Umbilical cord (tissue), 2 donors: ENCODE measurements around the gene ABLIM2. TPM values are rescaled to one million over a fixed set of nuclear protein-coding genes. Genes with fewer than 3 reads are reported as not detected.

Experiments
- DNase-seq: peaks from one replicate; pipeline ENCODE4 v3.0.0-alpha.2; 2015; ENCODE audit warnings: low spot score
- total RNA-seq: library from RNA; depleted of rRNA; stranded (reverse); fragments of >200 nt; gene quantifications from one replicate; pipeline ENCODE4 v1.2.3, GENCODE V29; 2014; ENCODE audit warnings: low replicate concordance; ENCODE audit not compliant: insufficient read depth

The ABLIM2 gene
- total RNA-seq, 1 donor from 2014 or later = 0.96 TPM

DNA sequence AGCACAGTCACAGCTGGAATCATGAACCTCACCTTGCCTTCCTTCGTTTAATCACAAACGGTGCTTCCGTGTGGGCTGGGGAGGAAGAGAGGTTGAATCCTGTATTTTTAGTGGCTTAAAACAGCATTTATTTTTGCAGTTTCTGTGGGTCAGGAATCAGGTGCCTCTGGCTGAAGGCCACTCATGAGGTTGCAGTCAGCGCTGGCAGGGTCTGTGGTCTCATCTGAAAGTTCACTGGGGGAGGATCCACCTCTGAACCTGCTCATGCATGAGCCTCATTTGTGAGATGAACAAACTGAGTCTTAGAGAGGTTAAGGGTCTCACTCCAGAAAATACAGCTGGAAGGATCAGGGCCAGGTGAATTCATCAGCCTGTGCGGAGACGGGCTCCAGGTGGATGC is 17.1 kb upstream of the ABLIM2 start:
- no peak for DNase-seq

DNA sequence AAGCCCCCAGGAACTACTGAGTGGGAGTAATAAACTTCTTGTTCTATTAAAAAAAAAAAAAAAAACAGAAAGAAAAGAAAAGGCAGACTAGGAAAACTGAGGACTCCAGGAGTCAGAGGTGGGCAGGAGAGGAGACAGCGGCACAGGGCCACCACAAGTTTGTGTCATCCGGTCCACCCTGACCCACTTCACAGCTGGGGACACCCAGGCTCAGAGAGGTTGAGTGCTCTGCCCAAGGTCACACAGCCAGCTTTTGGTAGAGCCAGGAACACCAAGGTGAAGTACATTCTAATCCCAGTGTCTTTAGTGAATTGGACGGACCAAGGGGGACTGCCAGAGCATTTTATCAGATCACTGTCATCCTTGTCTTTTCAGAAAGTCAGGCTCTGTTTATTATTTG is 16.4 kb upstream of the ABLIM2 start:
- DNase-seq = no peak

DNA sequence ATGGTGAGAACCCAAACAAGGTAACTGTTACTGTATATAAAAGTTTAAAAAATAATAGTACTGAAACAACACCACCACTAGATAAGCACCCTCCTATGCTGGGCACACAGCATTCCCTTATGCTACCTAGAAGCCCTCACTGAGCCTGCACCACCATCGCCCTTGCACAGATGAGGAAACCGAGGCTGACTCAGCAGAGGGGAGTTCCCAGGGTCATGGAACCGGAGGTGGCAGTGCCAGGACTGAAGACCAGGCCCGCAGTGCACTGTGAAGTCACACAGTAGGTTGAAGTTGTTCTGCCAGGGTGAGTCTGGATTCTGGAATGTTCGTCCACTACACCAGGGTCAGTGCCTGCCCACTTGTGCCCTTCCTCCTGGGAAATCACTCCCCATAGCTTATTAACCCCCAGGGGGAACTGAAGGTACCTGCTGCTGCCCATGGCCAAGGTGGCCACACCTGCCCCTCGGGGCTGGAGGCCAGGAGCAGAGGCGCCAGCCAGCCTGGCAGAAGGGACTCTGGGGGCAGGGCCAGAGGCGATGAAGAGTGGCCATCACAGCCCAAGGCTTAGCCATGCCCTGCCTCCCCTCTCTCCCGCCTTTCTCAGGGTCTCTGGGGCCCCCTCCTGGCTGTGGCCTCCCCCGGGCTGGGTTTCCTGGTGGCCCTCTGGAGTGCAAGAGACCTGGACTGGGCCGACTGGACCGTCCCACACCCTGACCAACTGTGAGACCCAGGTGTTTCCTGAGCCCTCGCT is 15.1 kb upstream of the ABLIM2 start:
- no peak for DNase-seq

DNA sequence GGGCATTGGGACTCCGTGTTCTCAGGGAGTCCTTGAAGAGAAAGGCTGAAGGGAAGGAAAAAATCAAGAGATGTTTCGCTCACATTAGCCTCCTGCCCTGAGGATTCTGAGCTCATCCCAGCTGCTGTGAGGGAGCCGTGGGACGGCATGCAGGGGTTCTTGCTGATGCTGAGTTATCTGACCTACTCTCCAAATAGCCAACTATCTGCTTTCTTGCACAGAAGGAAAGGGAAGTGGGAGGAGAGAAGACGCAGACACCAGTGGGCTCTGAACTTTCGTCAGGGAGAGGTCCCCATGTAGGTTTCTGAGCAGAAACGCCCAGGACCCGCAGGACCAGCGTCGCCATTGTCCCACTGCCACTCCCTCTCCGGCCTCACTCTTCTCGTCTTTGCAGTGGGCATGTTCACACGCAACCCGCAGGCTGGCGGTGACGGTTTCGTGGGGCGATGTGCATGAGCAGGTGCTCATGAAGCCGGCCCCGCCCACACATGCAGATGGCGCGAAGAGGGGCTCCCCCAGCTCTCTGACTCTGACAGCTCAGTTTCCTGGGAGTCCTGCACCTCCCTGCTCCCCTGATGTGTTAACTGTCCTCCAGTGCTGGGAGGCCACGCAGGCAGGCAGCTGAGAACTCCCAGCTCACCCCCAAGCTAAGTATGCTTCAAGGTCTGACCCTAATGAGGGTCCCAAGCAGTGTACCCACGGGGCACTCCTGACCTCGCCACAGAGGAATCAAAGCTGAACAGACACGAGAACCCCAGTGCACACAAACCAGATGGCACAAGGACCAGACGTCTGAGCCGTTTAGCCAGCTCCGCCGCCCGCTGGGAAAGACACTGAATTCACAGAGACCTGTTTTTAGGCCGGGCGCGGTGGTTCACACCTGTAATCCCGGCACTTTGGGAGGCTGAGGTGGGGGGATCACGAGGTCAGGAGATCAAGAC is 13.6 kb upstream of the ABLIM2 start:
- no peak for DNase-seq

DNA sequence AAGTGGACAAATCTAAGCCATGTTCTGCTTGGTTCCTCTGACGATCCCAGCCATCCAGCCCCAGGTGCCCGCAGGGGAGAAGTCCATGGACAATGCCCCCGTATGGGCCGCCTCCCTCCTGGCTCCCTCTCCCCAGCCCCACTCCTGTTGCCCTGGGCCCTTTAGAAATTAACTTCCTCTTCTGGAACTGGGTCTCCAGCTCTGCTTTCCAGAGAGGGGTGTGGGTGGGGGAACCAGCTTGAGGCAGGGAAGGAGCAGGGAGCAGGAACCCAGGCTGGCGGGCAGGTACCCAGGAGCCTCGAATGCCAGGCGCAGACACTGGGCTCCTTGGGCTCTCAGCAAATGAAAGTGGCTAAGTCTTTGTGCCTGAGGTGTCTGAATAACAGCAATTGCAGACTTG is 12.7 kb upstream of the ABLIM2 start:
- no peak for DNase-seq

DNA sequence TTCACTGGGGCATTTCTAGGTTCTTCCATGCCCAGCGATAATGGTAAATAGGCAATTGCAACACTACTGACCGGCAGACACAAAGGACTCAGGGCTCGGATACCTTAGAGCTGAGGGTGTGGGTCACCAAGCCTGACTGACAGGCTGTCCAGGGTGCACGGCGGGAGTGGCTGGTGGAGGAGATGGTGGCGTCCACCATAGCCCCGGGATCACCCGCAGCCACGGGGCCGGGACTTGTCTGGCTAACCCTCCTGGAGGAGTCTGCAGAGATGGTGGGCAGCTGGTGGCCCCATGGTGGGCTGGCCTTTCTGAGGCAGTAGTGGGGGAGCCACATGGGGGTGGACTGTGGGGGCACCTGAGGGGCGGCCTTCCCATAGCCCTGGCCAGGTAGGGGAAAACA is 11.7 kb upstream of the ABLIM2 start:
- DNase-seq = no peak

DNA sequence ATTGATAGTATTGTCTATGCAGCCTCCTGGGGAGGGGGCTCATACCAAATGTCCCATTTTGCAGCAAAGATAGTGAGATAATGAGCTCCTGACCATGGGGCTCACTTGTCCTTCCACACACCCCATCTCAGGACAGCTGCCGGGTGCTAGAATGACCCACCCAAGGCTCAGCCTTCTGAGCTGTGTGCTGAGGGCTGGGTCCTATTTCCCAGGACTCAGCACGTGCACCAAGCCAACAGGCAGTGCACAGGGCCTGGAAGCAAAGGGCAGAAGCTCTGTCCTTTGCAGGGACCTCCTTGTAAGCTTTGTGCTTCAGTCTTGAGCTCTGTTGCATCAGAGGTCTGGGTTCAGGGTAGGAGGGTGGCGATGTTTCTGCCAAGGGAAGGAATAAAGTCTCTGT is 11.2 kb upstream of the ABLIM2 start:
- no peak for DNase-seq

DNA sequence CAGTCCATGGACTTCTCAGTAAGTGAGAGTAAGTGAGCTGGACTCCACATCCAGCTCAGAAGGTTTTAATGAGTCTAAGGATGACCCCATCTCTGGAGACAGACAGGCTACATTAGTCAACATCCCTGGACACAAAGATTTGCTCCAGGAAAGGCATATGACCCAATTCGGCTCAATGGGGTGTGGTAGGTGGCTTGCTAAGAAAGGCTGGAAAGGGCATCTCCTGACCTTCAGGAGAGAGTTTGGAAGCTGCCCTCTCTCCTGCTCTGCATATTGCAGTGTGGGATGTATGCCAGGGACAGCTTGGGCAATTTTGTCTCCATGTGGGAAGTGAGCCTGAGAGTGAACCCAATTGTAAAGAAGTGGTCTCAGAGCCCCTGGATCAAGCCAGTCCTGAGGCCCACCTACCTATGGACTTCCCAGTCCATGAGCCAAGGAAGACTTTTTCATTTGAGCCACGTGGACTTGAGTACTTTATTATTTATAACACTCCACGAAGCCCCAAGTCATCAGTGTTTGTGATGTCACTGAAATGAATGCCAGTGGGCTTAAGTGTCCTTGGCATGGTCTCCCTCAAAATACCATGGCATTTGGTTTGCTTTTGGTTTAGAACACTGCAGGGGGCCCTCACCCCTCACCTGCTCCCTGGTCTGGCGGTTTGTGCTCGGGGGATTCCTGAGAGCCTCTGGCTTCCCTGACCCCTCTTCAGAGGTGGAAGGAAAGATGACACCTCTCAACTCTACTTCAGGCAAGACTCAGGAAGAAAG is 10.4 kb upstream of the ABLIM2 start:
- no peak for DNase-seq

DNA sequence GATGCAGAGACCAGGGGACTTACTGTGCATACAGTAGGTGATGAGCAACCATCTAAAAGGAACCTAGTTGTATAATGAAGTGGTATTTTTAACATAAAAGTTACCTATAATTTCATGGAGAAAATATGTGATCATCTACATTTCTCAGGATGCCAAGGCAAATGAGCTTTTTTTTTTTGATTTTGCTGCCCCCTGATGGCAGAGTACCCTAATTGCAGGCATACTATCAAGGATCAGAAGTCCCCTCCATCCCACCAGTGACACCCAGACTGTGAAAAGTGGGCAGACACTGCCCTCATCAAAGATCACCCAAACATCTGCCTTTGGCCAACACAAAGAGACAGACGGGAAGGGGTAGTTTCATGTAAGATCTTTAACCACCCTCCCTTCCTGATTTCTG is 9.6 kb upstream of the ABLIM2 start:
- DNase-seq = no peak

DNA sequence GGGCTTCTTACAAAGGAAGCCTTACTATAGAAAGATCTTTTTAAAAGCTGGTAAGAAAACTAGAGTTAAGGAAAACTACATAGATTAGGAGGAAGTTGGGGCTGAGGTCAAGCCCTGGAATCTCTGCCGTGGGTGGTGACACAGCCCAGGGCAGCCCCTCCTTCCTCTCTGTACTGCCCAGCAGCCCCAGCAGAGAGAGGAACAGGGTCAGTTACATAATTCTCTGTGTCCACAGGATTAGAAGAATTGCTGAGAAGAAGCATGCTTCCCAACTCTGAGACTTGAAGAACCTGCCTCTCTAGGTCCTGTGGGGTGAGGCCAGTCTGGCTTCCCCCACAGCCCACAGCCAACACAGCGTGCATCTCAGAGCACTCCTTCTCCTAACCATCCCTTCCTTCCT is 9.2 kb upstream of the ABLIM2 start:
- DNase-seq = peak; percentile 50

DNA sequence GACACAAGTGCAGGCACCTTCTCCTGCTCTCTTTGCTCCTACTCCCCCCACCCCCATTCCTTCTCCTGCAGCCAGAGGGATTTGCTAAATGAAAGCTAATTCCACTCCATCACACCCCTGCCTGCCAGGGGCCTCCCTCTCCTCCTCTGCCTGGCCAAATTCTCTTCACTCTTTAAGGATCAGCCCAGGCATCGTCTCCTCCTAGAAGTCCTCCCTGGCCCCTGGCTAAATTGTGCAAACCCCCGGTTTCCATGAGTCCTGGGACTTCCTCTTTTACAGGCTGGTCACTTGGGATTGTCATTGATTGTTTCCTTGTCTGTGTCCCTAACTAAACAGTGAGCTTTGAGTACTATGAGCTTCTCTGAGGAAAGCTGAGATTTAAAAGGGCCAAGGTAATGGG is 8.7 kb upstream of the ABLIM2 start:
- no peak for DNase-seq

DNA sequence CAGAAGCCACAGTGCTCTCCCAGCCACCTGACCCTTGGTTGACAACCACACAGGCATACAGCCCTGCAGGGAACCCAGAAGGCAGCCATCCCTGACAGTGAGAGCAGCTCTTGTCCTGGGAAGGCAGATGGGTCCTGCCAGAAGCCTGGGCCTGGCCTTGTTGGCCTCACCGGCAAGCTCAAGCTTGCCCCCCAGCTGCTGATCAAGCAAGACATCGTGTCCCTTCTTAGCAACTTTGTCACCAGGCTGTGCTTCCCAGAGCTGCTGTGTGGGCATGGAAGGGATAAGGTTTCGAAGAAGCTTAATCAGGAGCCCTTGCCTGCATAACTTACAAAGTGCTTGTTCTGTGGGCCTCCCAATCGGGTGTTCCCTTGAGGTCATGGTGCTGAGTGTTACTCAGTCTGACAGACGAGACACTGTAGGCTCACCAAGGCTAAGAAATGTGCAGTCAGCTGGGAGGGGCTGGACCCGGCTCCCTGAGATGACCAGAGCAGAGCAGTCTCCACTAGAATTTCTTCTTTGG is 6.8 kb upstream of the ABLIM2 start:
- DNase-seq = no peak

DNA sequence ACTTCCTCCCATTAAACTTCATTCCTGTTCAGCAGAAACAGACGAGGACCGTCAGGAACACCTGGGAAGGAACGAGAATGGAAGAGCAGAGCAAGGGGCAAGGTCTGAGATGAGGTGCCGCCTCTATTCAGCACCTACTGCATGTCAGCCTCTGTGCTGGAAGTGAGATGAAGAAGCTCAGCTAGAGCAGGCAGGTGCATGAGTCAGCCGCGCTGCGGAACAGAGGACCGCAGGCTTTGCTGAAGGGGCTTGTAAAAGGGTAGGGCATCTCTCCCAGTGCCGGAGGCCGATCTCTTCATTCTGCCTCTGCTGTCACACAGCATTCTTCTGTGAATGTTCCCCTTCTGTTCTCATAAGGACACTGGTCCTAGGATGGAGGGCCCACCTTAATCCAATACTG is 6.1 kb upstream of the ABLIM2 start:
- DNase-seq = no peak

DNA sequence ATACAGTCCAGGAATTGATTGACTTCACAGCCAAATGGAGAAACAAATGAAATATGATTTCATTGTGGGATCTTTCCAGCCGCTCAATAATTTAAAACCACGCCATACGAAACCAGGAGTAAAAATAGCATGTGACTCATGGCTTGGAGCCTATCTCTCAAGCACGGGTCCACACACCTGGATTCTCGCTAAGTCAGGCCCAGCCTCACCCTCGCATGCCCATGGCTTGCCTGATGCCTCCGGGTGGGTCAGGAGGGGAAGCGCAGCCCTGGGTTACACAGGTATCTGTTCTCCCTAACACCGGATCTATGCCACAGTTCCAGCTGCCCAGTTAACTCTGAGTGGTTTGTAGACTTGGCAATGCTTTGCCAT is 5.6 kb upstream of the ABLIM2 start:
- no peak for DNase-seq

DNA sequence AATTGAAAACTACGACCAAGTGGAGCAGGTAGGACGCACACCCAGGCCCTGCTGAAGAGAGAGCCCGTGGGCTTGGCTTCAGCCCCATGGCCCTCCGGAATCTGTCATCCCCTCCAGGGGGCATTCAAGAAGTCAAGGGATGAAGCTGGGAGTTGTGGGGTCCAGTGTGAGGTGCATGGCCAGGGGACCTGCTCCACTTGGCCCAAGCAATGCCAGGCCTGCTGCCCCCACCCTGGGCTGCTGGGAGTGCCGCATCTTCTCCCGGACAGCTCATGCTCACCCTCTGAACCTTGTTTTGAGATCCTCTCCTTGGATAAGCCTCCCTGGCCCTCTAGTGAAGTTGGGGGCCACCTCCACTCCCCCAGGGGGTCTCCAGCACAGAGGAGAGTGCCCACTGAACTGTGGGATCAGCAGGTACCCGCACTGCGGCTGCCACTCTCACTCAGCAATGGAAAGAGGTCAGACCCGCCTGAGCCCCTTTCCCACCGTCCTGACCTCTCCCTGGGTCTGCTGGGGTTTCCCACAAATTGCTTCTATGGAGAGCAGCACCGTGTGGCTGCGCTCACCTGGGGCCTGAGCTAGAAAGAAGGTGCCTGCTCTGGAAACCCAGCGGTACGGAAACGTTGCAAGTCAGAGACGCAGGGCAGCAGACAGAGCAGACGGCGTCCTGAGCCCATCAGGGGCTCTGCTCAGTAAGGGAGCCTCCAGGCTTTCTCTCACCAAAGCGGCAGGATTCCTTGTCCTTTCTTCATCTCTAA is 5.0 kb upstream of the ABLIM2 start:
- DNase-seq = no peak

DNA sequence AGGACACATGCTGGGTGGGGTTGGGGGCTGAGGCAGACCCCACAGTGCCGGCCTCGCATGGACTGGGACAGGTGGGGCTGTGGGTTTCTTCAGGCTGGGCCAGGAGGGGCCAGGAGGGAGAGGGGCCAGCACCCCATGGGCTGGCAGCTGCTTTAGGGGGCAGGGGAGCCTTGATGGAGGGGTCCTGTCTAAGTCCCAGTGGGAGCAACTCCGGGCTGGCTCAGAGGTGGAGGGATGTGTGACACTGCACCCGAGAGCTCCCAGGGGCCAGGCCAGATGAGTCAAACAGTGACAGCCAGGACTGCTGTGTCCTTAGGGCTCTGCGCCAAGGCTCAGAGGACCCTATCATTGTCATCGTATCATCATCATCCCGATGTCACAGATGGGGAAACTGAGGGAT is 4.4 kb upstream of the ABLIM2 start:
- DNase-seq = no peak

DNA sequence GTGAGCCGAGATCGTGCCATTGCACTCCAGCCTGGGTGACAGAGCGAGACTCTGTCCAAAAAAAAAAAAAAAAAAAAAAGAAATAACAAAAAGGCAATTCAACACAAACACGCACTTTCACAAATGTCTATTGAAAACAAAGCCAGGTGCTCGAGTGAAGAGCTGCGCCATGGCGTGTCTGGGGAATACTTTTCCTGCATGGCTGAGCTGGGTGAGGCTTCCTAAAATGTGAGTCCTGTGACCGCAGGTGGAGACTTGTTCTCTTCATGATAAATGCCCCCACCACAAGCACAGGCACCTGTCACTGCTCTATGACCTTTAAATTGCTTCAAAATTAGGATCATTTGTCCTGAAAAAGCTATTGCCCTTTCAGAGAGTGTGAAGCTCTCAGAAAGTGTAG is 4.0 kb upstream of the ABLIM2 start:
- no peak for DNase-seq

DNA sequence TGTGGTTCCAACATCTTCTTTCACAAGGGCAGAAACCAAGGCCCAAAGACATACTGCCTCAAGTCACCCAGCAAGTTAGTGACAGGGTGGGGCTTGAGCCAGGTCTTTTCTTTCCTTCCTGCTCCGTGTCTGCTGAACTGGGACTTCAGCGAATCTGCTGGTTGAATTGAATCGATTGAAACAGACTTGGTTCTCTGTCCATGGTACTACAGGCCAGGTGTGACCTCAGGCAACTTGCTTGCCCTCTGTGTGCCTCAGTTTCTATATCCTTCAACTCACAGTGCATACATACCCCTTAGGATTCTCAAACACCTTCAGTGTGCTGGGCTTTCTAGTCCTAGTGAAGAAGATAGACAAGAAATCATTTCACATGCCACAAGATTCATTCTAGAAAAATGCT is 2.0 kb upstream of the ABLIM2 start:
- DNase-seq = no peak

DNA sequence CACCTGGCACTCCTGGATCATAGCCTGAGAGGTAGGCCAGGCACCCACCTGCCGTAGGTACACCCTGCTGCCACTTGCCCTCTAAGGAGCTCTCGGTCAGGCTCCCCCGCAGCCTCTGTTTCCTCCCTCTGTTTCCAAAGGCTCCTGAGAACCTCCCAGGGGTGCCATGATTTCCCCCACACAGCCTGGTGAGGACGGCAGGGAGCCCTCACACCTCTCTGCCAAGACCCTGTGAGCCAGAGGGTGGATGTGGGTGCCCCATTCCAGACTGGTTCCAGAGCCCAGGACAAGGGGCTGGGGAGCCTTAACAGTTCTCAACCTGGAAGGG is 1.6 kb upstream of the ABLIM2 start:
- DNase-seq = no peak

DNA sequence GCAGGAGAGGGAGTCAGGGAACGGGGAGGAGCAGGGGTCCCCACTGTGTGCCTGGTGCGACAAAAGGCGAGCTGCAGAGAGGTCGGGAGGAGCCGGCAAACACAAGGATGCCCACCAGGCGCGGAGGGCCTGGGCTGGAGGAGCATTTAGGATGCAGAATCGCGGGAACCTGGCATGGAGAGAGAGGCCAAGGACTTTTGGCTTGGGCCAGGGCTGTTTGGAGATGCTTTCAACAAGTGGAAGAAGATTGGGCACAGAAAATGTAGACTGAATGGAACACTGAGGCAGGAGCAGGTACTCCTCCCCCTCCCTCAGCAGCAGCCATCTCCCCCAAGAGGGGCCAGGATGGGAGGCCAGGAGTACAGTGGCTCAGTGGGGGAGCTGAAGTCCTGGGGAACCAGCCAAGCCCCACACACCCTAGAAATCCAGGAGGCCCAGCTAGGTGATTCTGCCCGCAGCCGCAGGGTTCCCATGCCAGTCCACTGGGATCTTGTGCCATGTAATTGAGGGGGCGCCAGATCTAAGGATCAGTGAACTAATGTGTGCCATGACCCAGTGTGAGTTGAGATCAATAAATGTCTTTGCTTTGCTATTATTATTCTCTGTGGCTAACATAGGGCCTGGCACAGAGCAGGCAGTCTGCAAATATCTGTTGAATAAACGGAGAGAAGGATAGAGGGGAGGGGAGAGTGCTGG is 1.1 kb upstream of the ABLIM2 start:
- DNase-seq = no peak
